Measurements from ENCODE around the gene PDP2.
"Not testable (repeated sequence)": the region's sequence is repeated elsewhere in the genome, so short reads cannot be mapped to it uniquely, and the experiment has no call there.

The PDP2 gene

GRCh38 chr16:66853261-66854139, 26.8 kb upstream of the PDP2 start:
- DNase-seq, result no peak

- no peak for DNase-seq
These were observed 24.1 kb upstream of the PDP2 start for GRCh38 chr16:66856184-66856730.

- no peak for DNase-seq
These were observed 23.5 kb upstream of the PDP2 start for GRCh38 chr16:66856801-66857200.

GRCh38 chr16:66857437-66857836, 22.9 kb upstream of the PDP2 start:
- no peak for DNase-seq

DNA sequence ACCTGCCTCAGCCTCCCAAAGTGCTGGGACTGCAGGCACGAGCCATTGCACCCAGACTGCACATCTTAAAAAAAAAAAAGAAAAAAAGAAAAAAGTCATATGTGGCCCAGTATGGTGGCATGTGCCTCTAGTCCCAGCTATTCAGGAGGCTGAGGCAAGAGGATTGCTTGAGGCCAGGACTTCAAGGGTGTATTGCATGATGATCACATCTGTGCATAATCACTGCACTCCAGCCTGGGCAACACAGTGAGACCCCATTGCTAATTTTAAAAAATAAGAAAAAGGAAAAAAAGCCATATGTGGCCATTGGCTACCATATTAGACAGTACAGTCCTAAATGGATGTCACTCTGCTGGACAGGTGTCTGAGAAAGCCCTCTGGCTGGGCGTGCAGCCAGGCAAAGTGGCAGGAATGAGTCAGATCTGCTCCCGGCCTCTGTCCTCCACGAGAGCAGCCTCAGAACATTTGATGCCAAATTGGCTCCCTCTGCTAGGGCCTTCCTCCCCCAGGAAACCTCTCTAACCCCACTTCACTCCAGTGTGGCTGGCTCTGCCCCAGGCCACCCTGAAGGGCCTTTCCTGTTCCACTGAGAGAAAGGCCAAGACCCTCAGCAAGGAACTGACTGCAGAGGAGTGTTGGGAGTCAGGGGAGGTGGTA, 21.4 kb upstream of the PDP2 start:
- peak; percentile 52 for DNase-seq

DNA sequence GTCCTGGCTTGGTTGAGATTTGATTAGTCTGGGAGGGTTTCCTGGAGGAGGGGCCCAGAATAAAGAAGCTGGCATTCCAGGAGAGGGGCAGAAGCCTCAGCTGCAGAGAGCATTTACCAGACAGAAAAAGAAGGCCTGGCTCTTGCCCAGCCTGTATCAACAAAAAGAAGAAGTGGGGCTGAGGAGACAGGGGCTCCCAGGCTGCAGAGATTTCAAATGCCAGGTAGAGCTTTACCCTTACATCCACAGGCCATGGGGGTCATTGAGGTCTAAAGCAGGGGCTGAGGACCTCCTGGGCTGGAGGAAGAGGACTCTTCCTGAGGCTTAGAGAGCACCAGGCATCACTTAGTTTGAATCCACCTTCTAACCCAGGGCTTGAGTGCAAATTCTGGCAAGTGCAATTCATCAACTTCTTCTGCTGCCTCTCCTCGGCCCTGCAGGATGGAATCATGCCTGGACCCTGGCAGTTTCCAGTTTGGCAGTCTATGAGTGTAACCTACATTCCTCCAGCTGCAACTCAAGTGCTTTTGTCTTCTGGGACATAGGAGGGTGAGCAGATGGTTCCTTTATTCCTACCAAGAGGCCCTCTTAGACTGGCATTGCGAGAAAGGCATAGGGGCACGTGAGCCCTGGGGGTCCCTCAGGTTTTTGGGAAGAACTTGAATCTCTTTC, 20.8 kb upstream of the PDP2 start:
- DNase-seq, result no peak

DNA sequence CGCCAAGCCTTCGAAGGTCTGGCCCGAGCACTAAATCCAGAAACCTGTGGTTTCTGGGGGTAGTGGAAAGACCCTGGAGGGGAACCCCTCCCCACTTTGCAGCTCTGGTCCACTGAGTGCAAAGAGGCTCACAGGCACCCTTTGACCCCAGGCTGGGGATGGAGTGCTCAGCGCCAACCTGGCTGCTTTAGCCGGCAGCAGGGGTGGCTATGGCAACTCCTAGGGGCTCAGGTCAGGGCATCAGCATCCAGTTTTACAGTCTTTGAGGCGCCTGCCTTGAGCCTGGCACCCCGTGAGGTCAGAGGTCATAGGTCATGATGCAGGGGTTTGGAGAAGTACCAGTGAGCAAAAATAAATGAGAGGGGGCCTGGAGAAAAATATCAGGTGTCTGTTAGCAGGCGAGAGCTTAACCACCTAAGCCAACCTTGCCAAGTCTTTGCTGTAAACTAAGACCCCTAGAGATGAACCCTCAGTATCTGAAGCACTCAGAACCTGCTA, 18.2 kb upstream of the PDP2 start:
- no peak for DNase-seq

GRCh38 chr16:66863707-66864106, 16.6 kb upstream of the PDP2 start:
- DNase-seq, result no peak

- DNase-seq, result no peak
These were observed 10.9 kb upstream of the PDP2 start for GRCh38 chr16:66869424-66869823.

DNA sequence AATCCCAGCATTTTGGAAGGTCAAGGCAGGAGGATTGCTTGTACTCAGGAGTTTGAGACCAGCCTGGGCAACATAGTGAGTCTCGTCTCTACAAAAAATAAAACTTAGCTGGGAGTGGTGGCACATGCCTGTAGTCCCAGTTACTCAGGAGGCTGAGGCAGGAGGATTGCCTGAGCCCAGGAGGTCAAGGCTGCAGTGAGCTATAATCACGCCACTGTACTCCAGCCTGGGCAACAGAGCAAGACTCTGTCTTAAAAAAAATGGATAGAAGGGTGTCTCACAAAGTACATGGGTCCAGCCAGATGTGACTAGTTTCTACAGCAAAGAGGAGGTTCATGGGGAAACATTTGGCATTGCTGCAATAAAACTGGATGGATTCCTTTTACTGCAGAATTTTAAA, 9.0 kb upstream of the PDP2 start:
- not testable (repeated sequence) for DNase-seq

GRCh38 chr16:66871840-66872239, 8.5 kb upstream of the PDP2 start:
- DNase-seq, result no peak

DNA sequence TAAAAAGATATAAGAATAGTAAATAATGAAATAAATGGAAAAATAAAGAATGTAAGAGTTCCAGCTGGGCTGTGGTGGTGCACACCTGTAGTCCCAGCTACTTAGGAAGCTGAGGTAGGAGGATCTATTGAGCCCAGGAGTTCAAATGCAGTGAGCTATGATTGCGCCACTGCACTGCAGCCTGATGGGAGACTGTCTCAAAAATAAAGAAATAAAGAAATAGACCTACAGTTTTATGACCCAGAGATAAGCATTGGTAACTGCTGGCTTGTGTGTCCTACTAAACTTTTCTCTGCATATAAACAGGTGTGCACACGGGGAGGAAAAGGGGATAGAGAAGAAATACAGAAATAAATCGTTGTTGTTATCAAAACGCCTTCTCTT, 7.8 kb upstream of the PDP2 start:
- no peak for DNase-seq

DNA sequence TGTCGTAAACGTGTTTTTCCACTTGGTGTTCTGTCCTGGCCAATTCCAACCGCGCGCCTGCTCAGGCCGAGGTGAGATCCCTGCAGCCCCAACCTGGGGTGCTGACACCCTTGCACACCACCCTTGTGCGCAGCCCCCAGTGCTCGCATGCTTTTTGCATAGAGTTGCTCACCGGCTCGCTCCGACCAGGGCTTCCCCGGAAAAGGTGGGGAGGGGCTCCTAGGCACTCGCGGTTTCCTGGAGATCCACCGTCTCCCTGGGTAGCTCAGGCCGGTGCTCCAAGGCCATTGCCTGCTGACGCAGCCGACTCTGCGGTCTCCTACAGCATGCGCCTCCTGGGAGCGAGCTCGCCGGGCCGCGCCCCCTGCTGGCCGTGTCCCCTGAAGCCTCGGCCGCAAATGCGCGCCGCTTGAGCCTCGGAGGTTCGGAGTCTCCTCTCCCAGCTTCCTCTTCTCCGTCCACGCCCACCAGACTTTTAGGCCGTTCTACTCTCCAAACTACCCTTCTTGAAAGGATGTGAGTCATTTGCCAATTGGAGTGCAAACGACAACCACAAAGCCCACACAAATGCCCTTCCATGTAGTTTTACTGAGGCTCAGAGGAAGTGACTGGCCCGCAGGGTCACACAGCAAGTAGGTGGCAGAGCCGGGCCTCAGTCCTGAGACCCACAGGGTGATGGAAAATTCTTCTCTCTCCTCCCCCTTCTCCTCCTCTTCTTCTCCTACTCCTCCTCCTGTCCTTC, 7.2 kb upstream of the PDP2 start:
- peak; percentile 64 for DNase-seq

DNA sequence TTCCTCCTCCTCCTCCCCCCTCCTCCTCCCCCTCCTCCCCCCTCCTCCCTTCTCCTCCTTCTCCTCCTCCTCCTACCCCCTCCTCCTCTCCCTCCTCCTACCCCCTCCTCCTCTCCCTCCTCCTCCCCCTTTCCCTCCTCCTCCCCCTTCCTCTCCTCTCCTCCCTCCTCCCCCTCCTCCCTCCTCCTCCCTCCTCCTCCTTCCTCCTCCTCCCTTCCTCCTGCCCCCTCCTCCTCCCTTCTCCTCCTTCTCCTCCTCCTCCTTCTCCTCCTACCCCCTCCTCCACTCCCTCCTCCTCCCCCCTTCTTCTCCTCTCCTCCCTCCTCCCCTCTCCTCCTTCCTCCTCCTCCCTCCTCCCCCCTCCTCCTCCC, 6.6 kb upstream of the PDP2 start:
- DNase-seq, result no peak

DNA sequence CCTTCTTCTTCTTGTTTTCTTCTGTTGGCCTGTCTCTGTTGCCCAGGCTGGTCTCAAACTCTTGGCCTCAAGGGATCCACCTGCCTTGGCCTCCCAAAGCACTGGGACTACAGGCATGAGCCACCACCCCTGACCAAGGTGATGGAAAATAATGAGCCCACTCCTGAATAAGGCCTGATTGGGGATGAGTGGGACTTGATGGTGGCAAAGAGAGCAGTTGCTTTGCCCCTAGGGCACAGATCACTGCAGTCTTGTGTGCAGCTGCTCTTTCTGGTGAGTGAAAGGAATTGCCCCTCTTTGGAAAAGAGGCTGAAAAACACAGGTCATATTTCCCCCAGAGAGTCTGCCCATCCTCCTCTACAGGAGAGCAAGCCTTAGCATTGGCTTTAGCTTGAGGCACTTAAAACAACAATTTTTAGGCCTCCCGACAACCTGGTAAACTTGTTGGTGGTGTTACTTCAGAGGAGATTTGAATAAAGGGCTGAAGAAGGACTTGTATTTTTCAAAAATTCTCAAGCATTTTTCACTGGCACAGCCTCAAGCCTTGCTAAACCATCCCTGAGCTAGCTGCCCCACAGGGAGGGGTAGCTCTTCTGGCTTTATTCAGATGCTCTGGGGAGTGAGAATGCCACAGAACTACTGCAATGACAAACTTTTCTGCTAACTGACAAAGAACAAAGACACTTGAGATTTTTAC, 6.1 kb upstream of the PDP2 start:
- no peak for DNase-seq

GRCh38 chr16:66878067-66878466, 2.2 kb upstream of the PDP2 start:
- DNase-seq, result no peak

DNA sequence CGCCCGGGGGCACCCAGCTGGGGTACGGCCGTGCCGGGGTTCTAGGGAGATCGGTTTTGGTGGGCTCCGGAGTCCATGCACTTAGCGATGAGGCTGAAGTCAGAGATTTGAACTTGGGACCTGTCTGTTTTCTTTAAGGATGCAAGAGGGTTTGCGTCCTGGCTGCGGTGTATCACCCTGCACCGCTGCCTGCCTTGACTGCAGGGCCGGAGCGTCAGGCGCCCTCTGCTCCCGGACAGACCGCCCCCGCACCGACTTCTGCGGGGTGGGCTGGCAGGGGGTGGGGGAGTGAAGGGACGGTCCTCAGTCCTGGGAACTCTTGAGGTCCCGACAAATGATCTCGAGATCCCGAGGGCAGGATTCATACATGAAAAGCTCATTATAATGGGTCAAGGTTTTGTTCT, 701 bp downstream of the PDP2 start:
- no peak for DNase-seq

- DNase-seq, result no peak
These were observed 1.2 kb downstream of the PDP2 start for GRCh38 chr16:66881560-66881959.

DNA sequence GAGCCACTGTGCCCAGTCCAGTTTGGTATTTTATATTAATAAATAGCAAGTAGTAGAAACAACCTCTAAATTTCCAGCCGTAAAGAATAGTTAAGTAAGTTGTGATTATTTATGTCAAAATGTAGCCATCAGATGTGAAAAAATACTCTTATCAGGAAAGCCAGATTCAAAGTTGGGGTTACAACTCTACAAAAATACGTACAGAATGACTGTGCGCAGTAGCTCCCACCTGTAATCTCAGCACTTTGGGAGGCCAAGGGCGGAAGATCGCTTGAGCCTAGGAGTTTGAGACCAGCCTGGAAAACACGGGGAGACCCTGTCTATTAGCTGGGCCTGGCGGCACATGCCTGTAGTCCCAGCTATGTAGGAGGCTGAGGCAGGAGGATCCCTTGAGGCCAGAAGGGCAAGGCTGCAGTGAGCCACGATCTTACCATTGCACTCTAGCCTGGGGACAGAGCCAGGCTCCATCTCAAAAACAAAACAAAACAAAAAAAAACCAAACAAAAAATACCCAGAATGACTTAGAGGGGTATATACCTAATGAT, 1.7 kb downstream of the PDP2 start:
- no peak for DNase-seq

- DNase-seq, result no peak
These were observed 2.4 kb downstream of the PDP2 start for GRCh38 chr16:66882702-66883101.

GRCh38 chr16:66885491-66885890, 5.2 kb downstream of the PDP2 start:
- DNase-seq, result no peak

DNA sequence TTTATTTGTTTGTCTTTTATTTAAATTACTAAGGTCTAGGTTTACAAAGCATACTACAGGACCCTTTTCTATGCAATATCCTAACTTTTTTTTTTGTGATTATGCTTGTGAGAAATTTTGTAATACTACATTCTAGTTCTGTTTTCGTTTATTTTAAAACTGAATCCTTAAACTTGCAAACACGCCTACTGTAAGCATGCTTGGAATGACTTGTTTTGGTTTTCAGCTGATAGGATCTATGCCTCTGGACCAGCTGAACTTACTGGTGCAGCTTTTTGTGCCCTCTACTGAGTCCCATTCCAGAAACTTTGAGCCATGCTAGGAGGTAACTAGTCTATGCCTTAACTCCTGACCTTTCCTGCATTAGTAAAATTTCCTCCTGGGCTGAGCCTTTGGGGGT, 6.0 kb downstream of the PDP2 start:
- no peak for DNase-seq
